Endothelial cell of umbilical vein (primary cell): ENCODE data around the gene LARP1. TPM values are rescaled to one million over a fixed set of nuclear protein-coding genes. Genes with fewer than 3 reads are reported as not detected.

Source experiments
- BruUV-seq: library from RNA; stranded (reverse); fragments of 400-500 nt; replicated peaks from 2 replicates; lab custom pipeline; 2021; lab: Mats Ljungman, UMichigan
- CTCF ChIA-PET: fragments of 300-600, 350-600 bp; sonication (Branson Sonifier 250); formaldehyde crosslinking; loops from one replicate; lab custom pipeline; 2021; ENCODE audit warnings: antibody characterized with exemption, inconsistent platforms; lab: Charles Lee
- POLR2A ChIA-PET: fragments of 300-600, 350-600 bp; sonication (Branson Sonifier 250); formaldehyde crosslinking; loops from one replicate; lab custom pipeline; 2021; ENCODE audit warnings: antibody characterized with exemption, inconsistent platforms; lab: Charles Lee
- DNase-seq: peaks from one replicate; pipeline ENCODE4 v3.0.0-alpha.2; 2011; ENCODE audit warnings: low read depth, low spot score
- FAIRE-seq: peaks from 2 replicates; lab custom pipeline; 2011; peaks lifted over from hg19 to GRCh38; lab: Jason Lieb, UNC
- H2AFZ ChIP-seq: 2 replicates; pipeline ENCODE4 v1.6.0; 2012; ENCODE audit warnings: low read depth, low read length, control low read depth, inconsistent platforms
- H3K27ac ChIP-seq: 2 replicates; pipeline ENCODE4 v1.5.1; 2011; ENCODE audit warnings: low read depth, mild to moderate bottlenecking, control low read depth, low read length, moderate library complexity; ENCODE audit not compliant: insufficient read depth
- H3K27me3 ChIP-seq, 2 experiments: 2 replicates each; pipeline versions ENCODE4 v1.6.0 to v1.6.1; 2011; ENCODE audit warnings: low read length in 2 of 2, mixed read lengths in 1 of 2; ENCODE audit not compliant: control insufficient read depth in 2 of 2, insufficient read depth in 2 of 2
- H3K36me3 ChIP-seq, 2 experiments: 2 replicates in 1 of 2; 3 replicates in 1 of 2; pipeline ENCODE4 v1.5.1; 2011; ENCODE audit warnings: low read length in 2 of 2, mild to moderate bottlenecking in 1 of 2, moderate library complexity in 1 of 2; ENCODE audit not compliant: control insufficient read depth in 2 of 2, insufficient read depth in 2 of 2; ENCODE audit errors: extremely low read depth in 1 of 2
- H3K4me1 ChIP-seq: 3 replicates; pipeline ENCODE4 v1.5.1; 2011; ENCODE audit warnings: mild to moderate bottlenecking, low read length; ENCODE audit not compliant: control insufficient read depth, insufficient read depth; ENCODE audit errors: extremely low read depth
- H3K4me2 ChIP-seq: 2 replicates; pipeline ENCODE4 v1.6.1; 2011; ENCODE audit warnings: low read length, control low read depth, mixed read lengths; ENCODE audit not compliant: insufficient read depth
- H3K4me3 ChIP-seq, 3 experiments: fragments of 200-600 bp in 1 of 3; sonication (generic), shearing (Covaris generic) in 1 of 3; replicated peaks in 1 of 3; 2 replicates each; pipeline ENCODE4 v1.5.1; 2011 to 2016; ENCODE audit warnings: control low read depth in 3 of 3, low read length in 3 of 3, mild to moderate bottlenecking in 2 of 3, inconsistent platforms in 1 of 3, low read depth in 1 of 3, moderate library complexity in 1 of 3; ENCODE audit not compliant: insufficient read depth in 1 of 3
- H3K79me2 ChIP-seq: 2 replicates; pipeline ENCODE4 v1.6.0; 2012; ENCODE audit warnings: low read length, inconsistent platforms; ENCODE audit not compliant: control insufficient read depth, insufficient read depth
- H3K9ac ChIP-seq: replicated peaks from 2 replicates; pipeline ENCODE3; 2011; ENCODE audit warnings: low read length, control low read depth; ENCODE audit not compliant: insufficient read depth; ENCODE audit errors: extremely low read depth
- H3K9me1 ChIP-seq: replicated peaks from 3 replicates; pipeline ENCODE4 v1.6.0; 2011; ENCODE audit warnings: mild to moderate bottlenecking, low read length; ENCODE audit not compliant: control insufficient read depth, insufficient read depth; ENCODE audit errors: extremely low read depth
- H3K9me3 ChIP-seq: replicated peaks from 2 replicates; pipeline ENCODE4 v1.5.1; 2012; ENCODE audit warnings: low read length, inconsistent platforms; ENCODE audit not compliant: control insufficient read depth, insufficient read depth
- H4K20me1 ChIP-seq: replicated peaks from 2 replicates; pipeline ENCODE3; 2011; ENCODE audit warnings: mild to moderate bottlenecking, low read length; ENCODE audit not compliant: control insufficient read depth, insufficient read depth; ENCODE audit errors: extremely low read depth
- CTCF ChIP-seq, 2 donors: IDR thresholded peaks; 1 replicate in 1 of 2; 2 replicates in 1 of 2; pipeline ENCODE4 v1.5.1; 2011; ENCODE audit warnings: low read length in 2 of 2, mild to moderate bottlenecking in 2 of 2, moderate library complexity in 2 of 2, control low read depth in 1 of 2, inconsistent platforms in 1 of 2, low read depth in 1 of 2; ENCODE audit not compliant: insufficient read depth in 1 of 2; ENCODE audit errors: extremely low read depth in 1 of 2
- GATA2 ChIP-seq: IDR thresholded peaks from 2 replicates; pipeline ENCODE4 v1.7.0; 2011; ENCODE audit warnings: low read depth, mild to moderate bottlenecking, moderate library complexity, mixed read lengths, low read length; ENCODE audit not compliant: insufficient read length, insufficient read depth
- POLR2A ChIP-seq: IDR thresholded peaks from 2 replicates; pipeline ENCODE4 v1.6.1; 2012; ENCODE audit warnings: low read depth, mild to moderate bottlenecking, control low read depth, low read length
- dilution Hi-C: fragments of 300-500 bp; cut with MboI; formaldehyde crosslinking; loops from one replicate; pipeline ENCODE4 v1.15.0; 2019; ENCODE audit warnings: low sequenced_read_pairs; ENCODE audit not compliant: extremely low pct_ligation_motif_present
- intact Hi-C: fragments of 100-400 bp; cut with micrococcal nuclease; formaldehyde crosslinking; loops from one replicate; pipeline ENCODE4 v1.10.0; 2022
- polyA plus RNA-seq, 4 experiments: library from polyadenylated mRNA; depleted of rRNA in 3 of 4; stranded (reverse) in 3 of 4; unstranded in 1 of 4; fragments of >200 nt; gene quantifications; 2 replicates each; pipeline versions ENCODE4 v1.2.1 to v1.2.3, GENCODE V29; 2011 to 2012; ENCODE audit warnings: missing spikeins in 1 of 4
- total RNA-seq: library from RNA; stranded (reverse); gene quantifications from 2 replicates; pipeline ENCODE4 v1.2.3, GENCODE V29; 2021

The LARP1 gene
- total and polyA plus RNA-seq, 2 donors (not counting 3 experiments of a cell fraction or from before 2014, with no cell fraction given) = 70.4 to 252 TPM

DNA sequence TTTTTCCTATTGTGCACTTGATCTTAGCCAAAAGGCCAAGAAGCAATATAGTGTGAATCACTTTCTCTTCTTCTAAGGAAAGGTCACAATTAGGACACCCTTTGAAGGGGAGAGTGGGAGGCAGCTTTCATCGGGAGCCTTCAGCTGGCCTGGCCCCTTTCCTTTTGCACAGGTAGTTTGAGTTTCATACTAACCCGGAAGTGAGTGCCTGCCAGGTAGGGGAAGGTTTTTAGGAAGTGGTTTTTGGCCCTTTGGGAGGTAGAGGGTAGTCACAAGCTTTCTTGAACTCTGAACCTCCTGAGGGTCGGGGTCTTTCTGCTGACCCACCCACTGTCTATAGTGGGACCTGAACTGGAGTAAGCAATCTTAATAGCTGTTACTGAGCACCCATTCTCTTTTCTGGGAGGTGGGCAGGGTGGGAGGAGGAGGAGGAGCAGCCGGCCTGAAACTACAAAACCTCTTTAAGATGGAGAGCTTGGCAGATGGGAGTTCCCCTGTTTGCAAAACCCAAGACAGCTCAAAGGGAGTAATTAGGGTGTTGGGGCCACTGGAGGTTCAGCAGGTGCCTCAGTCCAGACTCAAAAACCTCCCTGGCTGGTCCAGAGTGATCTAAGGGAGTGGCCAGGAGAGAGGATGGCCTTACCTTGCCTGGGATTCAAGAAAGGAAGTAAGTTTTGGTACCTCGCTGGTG is 6.0 kb downstream of the LARP1 start:
- H3K27ac ChIP-seq = no peak overlapping the region
- FAIRE-seq (no peak), DNase-seq (no peak)
- H3K9me1 ChIP-seq = no peaks in the 10 kb centered on the region
- ChIA-PET CTCF (interaction anchor here (1.5 to 2.0 kb wide), 2 partner anchors 110 to 111 kb away, joined by 5 to 7 read pairs; no protein-coding TSS in a partner anchor), POLR2A (interaction anchor here (0.6 to 0.7 kb wide), 2 partner anchors 9 to 144 kb away, joined by 3 to 4 read pairs; no protein-coding TSS in a partner anchor)
- intact Hi-C loops = loop anchor here (1.0 kb wide), 1 partner anchor 10 kb away; no protein-coding TSS in a partner anchor
- no peaks in the 10 kb centered on the region for H3K9me3 ChIP-seq
- H3K27me3 ChIP-seq = no peaks in the 10 kb centered on the region
- no peak overlapping the region for H3K9ac ChIP-seq
- H3K36me3 ChIP-seq = no peaks in the 10 kb centered on the region
- no peak overlapping the region for H2AFZ ChIP-seq
- dilution Hi-C loops = no loop called here
- no peak overlapping the region for H3K4me3 ChIP-seq
- no peak for TF ChIP-seq CTCF (IDR thresholded peaks at IDR 0.05; ENCODE audit: extremely low read depth in 1 of 2, insufficient read depth in 1 of 2, low read depth in 1 of 2, low read length in 2 of 2)
- TF ChIP-seq POLR2A = no peak
- H4K20me1 ChIP-seq = peaks cover 16% of the 10 kb centered on the region
- no TSS peak for BruUV-seq
- peak overlapping the region; percentile 3 for H3K4me2 ChIP-seq
- H3K4me1 ChIP-seq = peaks cover 23% of the 10 kb centered on the region
- peaks cover 98% of the 10 kb centered on the region for H3K79me2 ChIP-seq

- no peak overlapping the region for H3K9ac ChIP-seq
- ChIA-PET CTCF (interaction anchor here (1.7 to 2.0 kb wide), 2 partner anchors 9 to 112 kb away, joined by 3 to 5 read pairs; no protein-coding TSS in a partner anchor), POLR2A (interaction anchor here (0.7 kb wide), 1 partner anchor 143 kb away, joined by 3 read pairs; no protein-coding TSS in a partner anchor)
- FAIRE-seq (peak; percentile 28), DNase-seq (no peak)
- intact Hi-C loops = no loop called here
- TF ChIP-seq GATA2 (no peak), CTCF (IDR thresholded peaks at IDR 0.05; ENCODE audit: extremely low read depth in 1 of 2, insufficient read depth in 1 of 2, low read depth in 1 of 2, low read length in 2 of 2) (no peak)
- peaks cover 98% of the 10 kb centered on the region for H3K79me2 ChIP-seq
- no peaks in the 10 kb centered on the region for H3K27me3 ChIP-seq
- peaks cover 16% of the 10 kb centered on the region for H4K20me1 ChIP-seq
- no peak overlapping the region for H2AFZ ChIP-seq
- peaks cover 23% of the 10 kb centered on the region for H3K4me1 ChIP-seq
- no peaks in the 10 kb centered on the region for H3K9me3 ChIP-seq
- H3K4me3 ChIP-seq = no peak overlapping the region
- H3K36me3 ChIP-seq = no peaks in the 10 kb centered on the region
- no TSS peak for BruUV-seq
- no peak overlapping the region for H3K27ac ChIP-seq
- H3K4me2 ChIP-seq = no peak overlapping the region
- no peaks in the 10 kb centered on the region for H3K9me1 ChIP-seq
- dilution Hi-C loops = no loop called here
These were observed 7.1 kb downstream of the LARP1 start for GRCh38 chr5:154762261-154762660.
